Breast epithelium (tissue), 3 donors: ENCODE results near the gene DOCK3.

ENCODE experiments used
- CTCF ChIP-seq, 3 donors: fragments of 450-650 bp; IDR thresholded peaks; one replicate each; pipeline ENCODE4 v1.5.1; 2016 to 2017; ENCODE audit warnings: antibody characterized with exemption in 3 of 3, mild to moderate bottlenecking in 3 of 3, moderate library complexity in 3 of 3
- POLR2A ChIP-seq: fragments of 450-650 bp; IDR thresholded peaks from one replicate; pipeline ENCODE4 v1.6.1; 2016; ENCODE audit warnings: antibody characterized with exemption, mild to moderate bottlenecking, moderate library complexity
- POLR2AphosphoS5 ChIP-seq, 3 donors: sonication (generic); formaldehyde crosslinking; IDR thresholded peaks; one replicate each; pipeline ENCODE4 v1.6.1; 2017; ENCODE audit warnings: antibody characterized with exemption in 3 of 3

- TF ChIP-seq POLR2AphosphoS5 (IDR thresholded peaks at IDR 0.05) (no peak), POLR2A (no peak), CTCF (IDR thresholded peaks at IDR 0.05) (no peak)
Observed at GRCh38 chr3:51257870-51258269, 583.1 kb downstream of the DOCK3 start.
